ENCODE measurements around the gene FDXR. TPM values are rescaled to one million over a fixed set of nuclear protein-coding genes. Genes with fewer than 3 reads are reported as not detected.

The FDXR gene
- total RNA-seq, 2 donors from 2014 or later: 17.7 to 26.9 TPM

- H3K4me3 ChIP-seq: no peak overlapping the region
- TF ChIP-seq CTCF (IDR thresholded peaks at IDR 0.05): no peak
- DNase-seq: no peak
- no peak overlapping the region for H3K27ac ChIP-seq
- no peaks in the 10 kb centered on the region for H3K27me3 ChIP-seq
- no peak overlapping the region for H3K9ac ChIP-seq (ENCODE audit: low read depth in 2 of 2, low read length in 2 of 2)
- H3K36me3 ChIP-seq: no peaks in the 10 kb centered on the region
- intact Hi-C loops (cut with DNase I): no loop called here
- H3K9me3 ChIP-seq: no peaks in the 10 kb centered on the region
- no peaks in the 10 kb centered on the region for H3K4me1 ChIP-seq
These were observed 35.9 kb downstream of the FDXR start for GRCh38 chr17:74836691-74837467.

- no peak overlapping the region for H3K9ac ChIP-seq (ENCODE audit: low read depth in 2 of 2, low read length in 2 of 2)
- H3K4me1 ChIP-seq: no peaks in the 10 kb centered on the region
- TF ChIP-seq CTCF (IDR thresholded peaks at IDR 0.05): no peak
- no peaks in the 10 kb centered on the region for H3K9me3 ChIP-seq
- no peaks in the 10 kb centered on the region for H3K36me3 ChIP-seq
- H3K4me3 ChIP-seq: no peak overlapping the region
- intact Hi-C loops (cut with DNase I): no loop called here
- H3K27ac ChIP-seq: no peak overlapping the region
- DNase-seq: no peak
- H3K27me3 ChIP-seq: no peaks in the 10 kb centered on the region
These were observed 36.6 kb downstream of the FDXR start for GRCh38 chr17:74836191-74836590.

- Histone ChIP-seq H3K4me3 (no peak overlapping the region), H3K4me1 (no peaks in the 10 kb centered on the region), H3K9ac (ENCODE audit: low read depth in 2 of 2, low read length in 2 of 2) (no peak overlapping the region), H3K9me3 (no peaks in the 10 kb centered on the region), H3K36me3 (no peaks in the 10 kb centered on the region), H3K27me3 (no peaks in the 10 kb centered on the region), H3K27ac (no peak overlapping the region)
- TF ChIP-seq CTCF (IDR thresholded peaks at IDR 0.05): no peak
- no peak for DNase-seq
- intact Hi-C loops (cut with DNase I): no loop called here
These were observed 39.1 kb downstream of the FDXR start for GRCh38 chr17:74833501-74834377.

- no peak for DNase-seq
- no peak overlapping the region for H3K9ac ChIP-seq (ENCODE audit: low read depth in 2 of 2, low read length in 2 of 2)
- no peak overlapping the region for H3K27ac ChIP-seq
- H3K36me3 ChIP-seq: no peaks in the 10 kb centered on the region
- no peak overlapping the region for H3K4me3 ChIP-seq
- TF ChIP-seq CTCF (IDR thresholded peaks at IDR 0.05): no peak
- intact Hi-C loops (cut with DNase I): no loop called here
- H3K4me1 ChIP-seq: no peaks in the 10 kb centered on the region
- no peaks in the 10 kb centered on the region for H3K9me3 ChIP-seq
- no peaks in the 10 kb centered on the region for H3K27me3 ChIP-seq
These were observed 40.4 kb downstream of the FDXR start for GRCh38 chr17:74832421-74832820.

- Histone ChIP-seq H3K9me3 (no peaks in the 10 kb centered on the region), H3K36me3 (no peaks in the 10 kb centered on the region), H3K9ac (ENCODE audit: low read depth in 2 of 2, low read length in 2 of 2) (no peak overlapping the region), H3K4me1 (no peaks in the 10 kb centered on the region), H3K27ac (no peak overlapping the region), H3K4me3 (no peak overlapping the region), H3K27me3 (no peaks in the 10 kb centered on the region)
- intact Hi-C loops (cut with DNase I): no loop called here
- DNase-seq: no peak
- TF ChIP-seq CTCF (IDR thresholded peaks at IDR 0.05): no peak
These were observed 41.2 kb downstream of the FDXR start for GRCh38 chr17:74831444-74832146.

Measured in colonic mucosa (tissue), 4 donors.